ENCODE results near the gene IL17RB. TPM values are rescaled to one million over a fixed set of nuclear protein-coding genes. Genes with fewer than 3 reads are reported as not detected.

The IL17RB gene
- total RNA-seq, 1 donor from 2014 or later: 0.54 TPM

GRCh38 chr3:53817211-53817610 is 29.2 kb upstream of the IL17RB start:
- Mint-ChIP-seq H3K9me3 (ENCODE audit: unreplicated experiment) (no peaks in the 10 kb centered on the region), H3K27me3 (ENCODE audit: unreplicated experiment) (no peaks in the 10 kb centered on the region), H3K4me3 (ENCODE audit: unreplicated experiment) (no peak overlapping the region), H3K4me1 (ENCODE audit: unreplicated experiment) (no peaks in the 10 kb centered on the region), H3K27ac (ENCODE audit: unreplicated experiment) (no peak overlapping the region), H3K36me3 (ENCODE audit: unreplicated experiment) (no peaks in the 10 kb centered on the region)
- peak; percentile 67 for DNase-seq (ENCODE audit: extremely low spot score, unreplicated experiment)
- no peak for TF ChIP-seq CTCF (IDR thresholded peaks at IDR 0.05)

- Mint-ChIP-seq H3K27me3 (ENCODE audit: unreplicated experiment) (no peaks in the 10 kb centered on the region), H3K27ac (ENCODE audit: unreplicated experiment) (no peak overlapping the region), H3K9me3 (ENCODE audit: unreplicated experiment) (no peaks in the 10 kb centered on the region), H3K4me1 (ENCODE audit: unreplicated experiment) (no peaks in the 10 kb centered on the region), H3K36me3 (ENCODE audit: unreplicated experiment) (no peaks in the 10 kb centered on the region), H3K4me3 (ENCODE audit: unreplicated experiment) (no peak overlapping the region)
- TF ChIP-seq CTCF (IDR thresholded peaks at IDR 0.05): no peak
- DNase-seq (ENCODE audit: extremely low spot score, unreplicated experiment): peak; percentile 80
These were observed 28.6 kb upstream of the IL17RB start for GRCh38 chr3:53817809-53818208.

- Mint-ChIP-seq H3K4me3 (ENCODE audit: unreplicated experiment) (no peak overlapping the region), H3K36me3 (ENCODE audit: unreplicated experiment) (no peaks in the 10 kb centered on the region), H3K27ac (ENCODE audit: unreplicated experiment) (no peak overlapping the region)
These were observed 27.9 kb upstream of the IL17RB start for GRCh38 chr3:53818221-53819162.

GRCh38 chr3:53819163-53819868 is 27.1 kb upstream of the IL17RB start:
- H3K36me3 Mint-ChIP-seq (ENCODE audit: unreplicated experiment): no peaks in the 10 kb centered on the region
- H3K4me3 Mint-ChIP-seq (ENCODE audit: unreplicated experiment): no peak overlapping the region
- no peaks in the 10 kb centered on the region for H3K27me3 Mint-ChIP-seq (ENCODE audit: unreplicated experiment)
- H3K4me1 Mint-ChIP-seq (ENCODE audit: unreplicated experiment): no peaks in the 10 kb centered on the region
- no peaks in the 10 kb centered on the region for H3K9me3 Mint-ChIP-seq (ENCODE audit: unreplicated experiment)
- no peak for DNase-seq (ENCODE audit: extremely low spot score, unreplicated experiment)
- no peak for TF ChIP-seq CTCF (IDR thresholded peaks at IDR 0.05)
- H3K27ac Mint-ChIP-seq (ENCODE audit: unreplicated experiment): no peak overlapping the region

More at GRCh38 chr3:53818221-53819162, 27.9 kb upstream of the IL17RB start:
- Mint-ChIP-seq H3K4me1 (ENCODE audit: unreplicated experiment) (no peaks in the 10 kb centered on the region), H3K9me3 (ENCODE audit: unreplicated experiment) (no peaks in the 10 kb centered on the region), H3K27me3 (ENCODE audit: unreplicated experiment) (no peaks in the 10 kb centered on the region)
- no peak for TF ChIP-seq CTCF (IDR thresholded peaks at IDR 0.05)
- DNase-seq (ENCODE audit: extremely low spot score, unreplicated experiment): peak; percentile 63

GRCh38 chr3:53820084-53820483 is 26.3 kb upstream of the IL17RB start:
- peaks cover 3% of the 10 kb centered on the region for H3K27me3 Mint-ChIP-seq (ENCODE audit: unreplicated experiment)
- TF ChIP-seq CTCF (IDR thresholded peaks at IDR 0.05): no peak
- H3K27ac Mint-ChIP-seq (ENCODE audit: unreplicated experiment): no peak overlapping the region
- H3K4me3 Mint-ChIP-seq (ENCODE audit: unreplicated experiment): no peak overlapping the region
- DNase-seq (ENCODE audit: extremely low spot score, unreplicated experiment): no peak
- H3K4me1 Mint-ChIP-seq (ENCODE audit: unreplicated experiment): no peaks in the 10 kb centered on the region
- no peaks in the 10 kb centered on the region for H3K9me3 Mint-ChIP-seq (ENCODE audit: unreplicated experiment)
- no peaks in the 10 kb centered on the region for H3K36me3 Mint-ChIP-seq (ENCODE audit: unreplicated experiment)
